ENCODE measurements around the gene KRT1.

Gene KRT1

GRCh38 chr12:52663420-52663819, 16.8 kb downstream of the KRT1 start:
- H3K4me3 ChIP-seq (ENCODE audit: low read length) = no peak overlapping the region
- H3K4me1 ChIP-seq (ENCODE audit: control insufficient read depth, insufficient read depth, low read length) = no peaks in the 10 kb centered on the region
- H3K27ac ChIP-seq (ENCODE audit: low read length) = no peak overlapping the region
- H3K36me3 ChIP-seq (ENCODE audit: control insufficient read depth, insufficient read depth, low read length) = no peaks in the 10 kb centered on the region
- DNase-seq (ENCODE audit: low read depth, low spot score) = no peak
- H3K9me3 ChIP-seq (ENCODE audit: control insufficient read depth, insufficient read depth, low read length) = no peaks in the 10 kb centered on the region
- no peaks in the 10 kb centered on the region for H3K27me3 ChIP-seq (ENCODE audit: control insufficient read depth, insufficient read depth, low read length)

GRCh38 chr12:52662918-52663229, 17.3 kb downstream of the KRT1 start:
- Histone ChIP-seq H3K4me1 (ENCODE audit: control insufficient read depth, insufficient read depth, low read length) (no peaks in the 10 kb centered on the region), H3K9me3 (ENCODE audit: control insufficient read depth, insufficient read depth, low read length) (no peaks in the 10 kb centered on the region), H3K36me3 (ENCODE audit: control insufficient read depth, insufficient read depth, low read length) (no peaks in the 10 kb centered on the region), H3K27ac (ENCODE audit: low read length) (no peak overlapping the region), H3K4me3 (ENCODE audit: low read length) (no peak overlapping the region), H3K27me3 (ENCODE audit: control insufficient read depth, insufficient read depth, low read length) (no peaks in the 10 kb centered on the region)
- no peak for DNase-seq (ENCODE audit: low read depth, low spot score)

- H3K4me1 ChIP-seq (ENCODE audit: control insufficient read depth, insufficient read depth, low read length) = no peaks in the 10 kb centered on the region
- H3K36me3 ChIP-seq (ENCODE audit: control insufficient read depth, insufficient read depth, low read length) = no peaks in the 10 kb centered on the region
- no peak overlapping the region for H3K4me3 ChIP-seq (ENCODE audit: low read length)
- no peak overlapping the region for H3K27ac ChIP-seq (ENCODE audit: low read length)
- no peaks in the 10 kb centered on the region for H3K27me3 ChIP-seq (ENCODE audit: control insufficient read depth, insufficient read depth, low read length)
- no CpG with 5 or more reads among the region's 10 CpGs for WGBS (ENCODE audit: insufficient coverage, insufficient read length)
- no peak for DNase-seq (ENCODE audit: low read depth, low spot score)
- H3K9me3 ChIP-seq (ENCODE audit: control insufficient read depth, insufficient read depth, low read length) = no peaks in the 10 kb centered on the region
Observed at GRCh38 chr12:52662093-52662917, 17.9 kb downstream of the KRT1 start.

GRCh38 chr12:52661668-52662067, 18.5 kb downstream of the KRT1 start:
- no peaks in the 10 kb centered on the region for H3K9me3 ChIP-seq (ENCODE audit: control insufficient read depth, insufficient read depth, low read length)
- no peak overlapping the region for H3K4me3 ChIP-seq (ENCODE audit: low read length)
- H3K27me3 ChIP-seq (ENCODE audit: control insufficient read depth, insufficient read depth, low read length) = no peaks in the 10 kb centered on the region
- no peak overlapping the region for H3K27ac ChIP-seq (ENCODE audit: low read length)
- no peaks in the 10 kb centered on the region for H3K36me3 ChIP-seq (ENCODE audit: control insufficient read depth, insufficient read depth, low read length)
- no CpG with 5 or more reads among the region's 3 CpGs for WGBS (ENCODE audit: insufficient coverage, insufficient read length)
- no peak for DNase-seq (ENCODE audit: low read depth, low spot score)
- H3K4me1 ChIP-seq (ENCODE audit: control insufficient read depth, insufficient read depth, low read length) = no peaks in the 10 kb centered on the region

- DNase-seq (ENCODE audit: low read depth, low spot score) = no peak
- no peaks in the 10 kb centered on the region for H3K4me1 ChIP-seq (ENCODE audit: control insufficient read depth, insufficient read depth, low read length)
- H3K27ac ChIP-seq (ENCODE audit: low read length) = no peak overlapping the region
- no CpG with 5 or more reads among the region's 3 CpGs for WGBS (ENCODE audit: insufficient coverage, insufficient read length)
- H3K4me3 ChIP-seq (ENCODE audit: low read length) = no peak overlapping the region
- H3K27me3 ChIP-seq (ENCODE audit: control insufficient read depth, insufficient read depth, low read length) = no peaks in the 10 kb centered on the region
- no peaks in the 10 kb centered on the region for H3K36me3 ChIP-seq (ENCODE audit: control insufficient read depth, insufficient read depth, low read length)
- no peaks in the 10 kb centered on the region for H3K9me3 ChIP-seq (ENCODE audit: control insufficient read depth, insufficient read depth, low read length)
Observed at GRCh38 chr12:52660934-52661499, 19.2 kb downstream of the KRT1 start.

- WGBS (ENCODE audit: insufficient coverage, insufficient read length) = no CpG with 5 or more reads among the region's 4 CpGs
- H3K27me3 ChIP-seq (ENCODE audit: control insufficient read depth, insufficient read depth, low read length) = no peaks in the 10 kb centered on the region
- no peak for DNase-seq (ENCODE audit: low read depth, low spot score)
Observed at GRCh38 chr12:52659951-52660350, 20.3 kb downstream of the KRT1 start.

GRCh38 chr12:52659395-52659794, 20.8 kb downstream of the KRT1 start:
- Histone ChIP-seq H3K9me3 (ENCODE audit: control insufficient read depth, insufficient read depth, low read length) (no peaks in the 10 kb centered on the region), H3K27ac (ENCODE audit: low read length) (no peak overlapping the region), H3K4me1 (ENCODE audit: control insufficient read depth, insufficient read depth, low read length) (no peaks in the 10 kb centered on the region), H3K4me3 (ENCODE audit: low read length) (no peak overlapping the region), H3K27me3 (ENCODE audit: control insufficient read depth, insufficient read depth, low read length) (no peaks in the 10 kb centered on the region), H3K36me3 (ENCODE audit: control insufficient read depth, insufficient read depth, low read length) (no peaks in the 10 kb centered on the region)
- DNase-seq (ENCODE audit: low read depth, low spot score) = no peak
- no CpG with 5 or more reads among the region's 7 CpGs for WGBS (ENCODE audit: insufficient coverage, insufficient read length)

More at GRCh38 chr12:52659951-52660350, 20.3 kb downstream of the KRT1 start:
- H3K27ac ChIP-seq (ENCODE audit: low read length) = no peak overlapping the region
- H3K9me3 ChIP-seq (ENCODE audit: control insufficient read depth, insufficient read depth, low read length) = no peaks in the 10 kb centered on the region
- H3K4me3 ChIP-seq (ENCODE audit: low read length) = no peak overlapping the region
- no peaks in the 10 kb centered on the region for H3K36me3 ChIP-seq (ENCODE audit: control insufficient read depth, insufficient read depth, low read length)
- no peaks in the 10 kb centered on the region for H3K4me1 ChIP-seq (ENCODE audit: control insufficient read depth, insufficient read depth, low read length)

- H3K27ac ChIP-seq (ENCODE audit: low read length) = no peak overlapping the region
- H3K27me3 ChIP-seq (ENCODE audit: control insufficient read depth, insufficient read depth, low read length) = no peaks in the 10 kb centered on the region
- H3K9me3 ChIP-seq (ENCODE audit: control insufficient read depth, insufficient read depth, low read length) = no peaks in the 10 kb centered on the region
- no peaks in the 10 kb centered on the region for H3K4me1 ChIP-seq (ENCODE audit: control insufficient read depth, insufficient read depth, low read length)
- no CpG with 5 or more reads among the region's 4 CpGs for WGBS (ENCODE audit: insufficient coverage, insufficient read length)
- no peaks in the 10 kb centered on the region for H3K36me3 ChIP-seq (ENCODE audit: control insufficient read depth, insufficient read depth, low read length)
- no peak for DNase-seq (ENCODE audit: low read depth, low spot score)
- no peak overlapping the region for H3K4me3 ChIP-seq (ENCODE audit: low read length)
Observed at GRCh38 chr12:52658196-52658595, 22.0 kb downstream of the KRT1 start.

- no CpG with 5 or more reads among the region's 6 CpGs for WGBS (ENCODE audit: insufficient coverage, insufficient read length)
- no peaks in the 10 kb centered on the region for H3K9me3 ChIP-seq (ENCODE audit: control insufficient read depth, insufficient read depth, low read length)
- H3K27ac ChIP-seq (ENCODE audit: low read length) = no peak overlapping the region
- no peaks in the 10 kb centered on the region for H3K4me1 ChIP-seq (ENCODE audit: control insufficient read depth, insufficient read depth, low read length)
- no peak overlapping the region for H3K4me3 ChIP-seq (ENCODE audit: low read length)
- no peaks in the 10 kb centered on the region for H3K27me3 ChIP-seq (ENCODE audit: control insufficient read depth, insufficient read depth, low read length)
- no peak for DNase-seq (ENCODE audit: low read depth, low spot score)
- H3K36me3 ChIP-seq (ENCODE audit: control insufficient read depth, insufficient read depth, low read length) = no peaks in the 10 kb centered on the region
Observed at GRCh38 chr12:52657250-52657902, 22.8 kb downstream of the KRT1 start.

GRCh38 chr12:52656616-52657015, 23.6 kb downstream of the KRT1 start:
- no peak for DNase-seq (ENCODE audit: low read depth, low spot score)

GRCh38 chr12:52655720-52656124, 24.5 kb downstream of the KRT1 start:
- Histone ChIP-seq H3K9me3 (ENCODE audit: control insufficient read depth, insufficient read depth, low read length) (no peaks in the 10 kb centered on the region), H3K4me1 (ENCODE audit: control insufficient read depth, insufficient read depth, low read length) (no peaks in the 10 kb centered on the region), H3K4me3 (ENCODE audit: low read length) (no peak overlapping the region), H3K27me3 (ENCODE audit: control insufficient read depth, insufficient read depth, low read length) (no peaks in the 10 kb centered on the region), H3K36me3 (ENCODE audit: control insufficient read depth, insufficient read depth, low read length) (no peaks in the 10 kb centered on the region), H3K27ac (ENCODE audit: low read length) (no peak overlapping the region)
- DNase-seq (ENCODE audit: low read depth, low spot score) = no peak
- WGBS (ENCODE audit: insufficient coverage, insufficient read length) = no CpG with 5 or more reads among the region's 8 CpGs

More at GRCh38 chr12:52656616-52657015, 23.6 kb downstream of the KRT1 start:
- Histone ChIP-seq H3K4me3 (ENCODE audit: low read length) (no peak overlapping the region), H3K9me3 (ENCODE audit: control insufficient read depth, insufficient read depth, low read length) (no peaks in the 10 kb centered on the region), H3K4me1 (ENCODE audit: control insufficient read depth, insufficient read depth, low read length) (no peaks in the 10 kb centered on the region), H3K36me3 (ENCODE audit: control insufficient read depth, insufficient read depth, low read length) (no peaks in the 10 kb centered on the region), H3K27ac (ENCODE audit: low read length) (no peak overlapping the region), H3K27me3 (ENCODE audit: control insufficient read depth, insufficient read depth, low read length) (no peaks in the 10 kb centered on the region)
- WGBS (ENCODE audit: insufficient coverage, insufficient read length) = no CpG with 5 or more reads among the region's 4 CpGs

Data from iPS DF 6.9 (cell line).